PC-3 (cell line): Measurements from ENCODE around the gene CLDN22. TPM values are rescaled to one million over a fixed set of nuclear protein-coding genes. Genes with fewer than 3 reads are reported as not detected.

Experiments used
- ATAC-seq: fragments of 200-7000 bp; cut with Tn5 transposase; 2 replicates; pipeline ENCODE4 v1.9.1; 2020; ENCODE audit warnings: mild to moderate bottlenecking, moderate library complexity
- BruUV-seq: library from RNA; stranded (reverse); fragments of 400-500 nt; replicated peaks from 2 replicates; lab custom pipeline; 2021; lab: Mats Ljungman, UMichigan
- CTCF ChIA-PET: fragments of 300-600 bp; sonication (Branson Sonifier 250); formaldehyde crosslinking; loops from one replicate; lab custom pipeline; 2022; ENCODE audit warnings: antibody characterized with exemption; lab: Charles Lee
- POLR2A ChIA-PET: fragments of 300-600 bp; sonication (Branson Sonifier 250); formaldehyde crosslinking; loops from one replicate; lab custom pipeline; 2022; ENCODE audit warnings: antibody characterized with exemption; ENCODE audit not compliant: unreplicated experiment; lab: Charles Lee
- DNase-seq: peaks from one replicate; pipeline ENCODE4 v3.0.0-alpha.2; 2015
- H2AFZ ChIP-seq: fragments of 300-600 bp; sonication (generic); 2 replicates; pipeline ENCODE4 v1.6.0; 2016; ENCODE audit warnings: antibody characterized with exemption, low read length
- H3F3A ChIP-seq: fragments of 300-600 bp; sonication (generic); one replicate; pipeline ENCODE4 v1.6.0; 2017; ENCODE audit warnings: antibody characterized with exemption, low read length, control low read depth, mild to moderate bottlenecking; ENCODE audit not compliant: unreplicated experiment
- H3K27ac ChIP-seq: fragments of 300-600 bp; sonication (generic); 2 replicates; pipeline ENCODE4 v1.5.1; 2016; ENCODE audit warnings: mild to moderate bottlenecking, low read length
- H3K27me3 ChIP-seq: fragments of 300-600 bp; sonication (generic); 2 replicates; pipeline ENCODE4 v1.6.1; 2016; ENCODE audit warnings: low read length, mixed read lengths
- H3K36me3 ChIP-seq: fragments of 300-600 bp; sonication (generic); 2 replicates; pipeline ENCODE4 v1.6.1; 2016; ENCODE audit warnings: low read depth, mixed run types, low read length, mixed read lengths
- H3K4me1 ChIP-seq: fragments of 300-600 bp; sonication (generic); 2 replicates; pipeline ENCODE4 v1.5.1; 2016; ENCODE audit warnings: low read length; ENCODE audit not compliant: insufficient read depth
- H3K4me2 ChIP-seq: fragments of 300-600 bp; sonication (generic); 2 replicates; pipeline ENCODE4 v1.6.0; 2016; ENCODE audit warnings: low read length
- H3K4me3 ChIP-seq: fragments of 300-600 bp; sonication (generic); 2 replicates; pipeline ENCODE4 v1.5.1; 2016; ENCODE audit warnings: mild to moderate bottlenecking, low read length, mixed read lengths
- H3K79me2 ChIP-seq: fragments of 300-600 bp; sonication (generic); 2 replicates; pipeline ENCODE4 v1.6.1; 2017; ENCODE audit warnings: low read length, mixed read lengths
- H3K9ac ChIP-seq: fragments of 300-600 bp; sonication (generic); 2 replicates; pipeline ENCODE4 v1.6.0; 2016; ENCODE audit warnings: mild to moderate bottlenecking, low read length
- H3K9me2 ChIP-seq: fragments of 300-600 bp; sonication (generic); replicated peaks from 2 replicates; pipeline ENCODE4 v1.6.1; 2016; ENCODE audit warnings: mixed run types, low read length, mixed read lengths
- H3K9me3 ChIP-seq: fragments of 300-600 bp; sonication (generic); 2 replicates; pipeline ENCODE4 v1.6.1; 2016; ENCODE audit warnings: low read length, mixed read lengths
- H4K20me1 ChIP-seq: fragments of 300-600 bp; sonication (generic); 2 replicates; pipeline ENCODE4 v1.6.1; 2016; ENCODE audit warnings: low read length, mixed read lengths
- CTCF ChIP-seq: fragments of 300-600 bp; sonication (generic); conservative IDR thresholded peaks from 2 replicates; pipeline ENCODE4 v1.5.1; 2017; ENCODE audit warnings: antibody characterized with exemption, low read depth, mild to moderate bottlenecking, low read length
- EZH2 ChIP-seq: fragments of 300-600 bp; sonication (generic); IDR thresholded peaks from one replicate; pipeline ENCODE4 v1.6.1; 2017; ENCODE audit warnings: antibody characterized with exemption, mild to moderate bottlenecking, low read length; ENCODE audit not compliant: unreplicated experiment
- EZH2phosphoT487 ChIP-seq: fragments of 300-600 bp; sonication (generic); IDR thresholded peaks from 2 replicates; pipeline ENCODE4 v1.6.1; 2018; ENCODE audit warnings: mild to moderate bottlenecking, antibody characterized with exemption, low read length, borderline replicate concordance
- intact Hi-C: fragments of 100-400 bp; cut with micrococcal nuclease; formaldehyde crosslinking; loops from 2 replicates; pipeline ENCODE4 v1.9.0; 2023
- total RNA-seq: library from RNA; depleted of rRNA; stranded (reverse); fragments of >200 nt; gene quantifications from 2 replicates; pipeline ENCODE4 v1.2.3, GENCODE V29; 2014

CLDN22 gene
- total RNA-seq, 1 experiment from 2014 or later = not detected

DNA sequence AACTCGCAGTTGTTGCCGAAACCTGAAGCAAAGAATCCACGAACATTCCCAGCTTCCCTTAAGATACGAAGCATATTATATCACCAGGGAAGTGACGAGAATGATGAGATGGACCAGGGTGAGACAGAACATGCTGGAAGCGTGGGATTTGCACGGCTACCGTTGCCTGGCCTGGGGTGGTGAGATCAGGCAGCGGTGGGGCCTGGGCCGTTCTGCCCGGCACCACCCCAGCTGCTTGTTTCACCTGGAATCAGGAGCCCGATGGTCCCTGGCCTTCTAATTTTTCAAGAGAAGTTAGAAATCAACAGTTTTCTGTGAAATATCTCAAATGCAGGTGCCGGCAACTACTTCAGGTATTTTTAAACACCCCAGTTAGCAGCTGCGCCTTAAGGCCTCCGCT is 5.7 kb downstream of the CLDN22 start:
- Histone ChIP-seq H3F3A (no peaks in the 10 kb centered on the region), H4K20me1 (no peaks in the 10 kb centered on the region), H3K4me2 (no peak overlapping the region), H3K4me3 (no peak overlapping the region), H3K79me2 (no peaks in the 10 kb centered on the region), H3K27me3 (no peaks in the 10 kb centered on the region), H3K9me2 (no peaks in the 10 kb centered on the region), H3K4me1 (no peaks in the 10 kb centered on the region), H3K9me3 (no peaks in the 10 kb centered on the region), H3K9ac (no peak overlapping the region), H2AFZ (no peak overlapping the region), H3K27ac (no peak overlapping the region), H3K36me3 (no peaks in the 10 kb centered on the region)
- TF ChIP-seq EZH2phosphoT487 = no peak
- no peak for TF ChIP-seq CTCF
- TF ChIP-seq EZH2 = no peak
- CTCF ChIA-PET = no interaction called here
- intact Hi-C loops = no loop called here
- no peak for DNase-seq
- no peak for ATAC-seq
- POLR2A ChIA-PET = no interaction called here
- BruUV-seq = no TSS peak

DNA sequence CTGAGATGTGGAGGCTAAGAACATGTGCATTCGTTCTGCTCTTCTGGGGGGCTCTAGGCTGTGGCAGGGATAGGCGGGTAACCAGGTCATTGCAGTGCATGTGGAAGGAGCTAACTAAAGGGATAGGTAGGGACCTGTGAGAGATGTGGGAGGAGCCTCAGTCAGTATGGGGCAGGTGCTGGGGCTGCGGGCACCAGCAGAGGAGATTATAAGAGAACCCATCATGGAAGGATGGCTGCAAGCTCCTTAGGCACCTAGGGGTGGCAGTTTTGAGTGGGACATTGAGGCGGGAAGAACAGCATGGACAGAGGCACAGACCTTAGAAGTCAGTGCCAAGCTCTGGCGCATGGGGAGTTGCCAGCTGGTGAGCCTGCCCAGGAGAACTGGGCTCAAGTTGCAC is 7.2 kb downstream of the CLDN22 start:
- BruUV-seq = no TSS peak
- Histone ChIP-seq H3K27me3 (no peaks in the 10 kb centered on the region), H3F3A (no peaks in the 10 kb centered on the region), H2AFZ (no peak overlapping the region), H3K9me3 (no peaks in the 10 kb centered on the region), H3K9me2 (no peaks in the 10 kb centered on the region), H4K20me1 (no peaks in the 10 kb centered on the region), H3K4me1 (no peaks in the 10 kb centered on the region), H3K9ac (no peak overlapping the region), H3K36me3 (no peaks in the 10 kb centered on the region), H3K27ac (no peak overlapping the region), H3K4me2 (no peak overlapping the region), H3K4me3 (no peak overlapping the region), H3K79me2 (no peaks in the 10 kb centered on the region)
- ATAC-seq (no peak), DNase-seq (no peak)
- intact Hi-C loops = no loop called here
- TF ChIP-seq EZH2 (no peak), EZH2phosphoT487 (no peak), CTCF (no peak)
- POLR2A ChIA-PET = no interaction called here
- CTCF ChIA-PET = no interaction called here

- H4K20me1 ChIP-seq = no peaks in the 10 kb centered on the region
- BruUV-seq = no TSS peak
- POLR2A ChIA-PET = no interaction called here
Measured at GRCh38 chr4:183306811-183307210, 13.3 kb downstream of the CLDN22 start.

More at GRCh38 chr4:183306811-183307210, 13.3 kb downstream of the CLDN22 start:
- H3K9me3 ChIP-seq = no peaks in the 10 kb centered on the region
- no peak for TF ChIP-seq EZH2
- TF ChIP-seq CTCF = no peak
- TF ChIP-seq EZH2phosphoT487 = no peak
- no peak overlapping the region for H3K9ac ChIP-seq
- H3K9me2 ChIP-seq = no peaks in the 10 kb centered on the region
- no peak overlapping the region for H2AFZ ChIP-seq
- H3K36me3 ChIP-seq = no peaks in the 10 kb centered on the region
- CTCF ChIA-PET = no interaction called here
- no peak overlapping the region for H3K27ac ChIP-seq
- DNase-seq (no peak), ATAC-seq (no peak)
- no peak overlapping the region for H3K4me2 ChIP-seq
- H3K27me3 ChIP-seq = no peaks in the 10 kb centered on the region
- no peaks in the 10 kb centered on the region for H3K4me1 ChIP-seq
- intact Hi-C loops = no loop called here
- H3F3A ChIP-seq = no peaks in the 10 kb centered on the region
- no peaks in the 10 kb centered on the region for H3K79me2 ChIP-seq
- H3K4me3 ChIP-seq = no peak overlapping the region
